Adrenal gland (tissue), 12 donors: ENCODE measurements around the gene ARVCF. TPM values are rescaled to one million over a fixed set of nuclear protein-coding genes. Genes with fewer than 3 reads are reported as not detected.

Source experiments
- DNase-seq, 7 donors: peaks; one replicate each; pipeline ENCODE4 v3.0.0-alpha.2; 2019 to 2020
- H3K27ac ChIP-seq, 5 donors: fragments of 200-600 bp; sonication (generic) in 4 of 5; 1 replicate in 3 of 5; 2 replicates in 2 of 5; pipeline versions ENCODE4 v1.5.1 to v1.8.0; 2016 to 2020; ENCODE audit warnings: mild to moderate bottlenecking in 1 of 5
- H3K27me3 ChIP-seq: fragments of 200-600 bp; 2 replicates; pipeline ENCODE4 v1.8.0; 2021
- H3K36me3 ChIP-seq, 2 donors: fragments of 200-600 bp; replicated peaks in 1 of 2; 1 replicate in 1 of 2; 2 replicates in 1 of 2; pipeline versions ENCODE4 v1.5.1 to v1.8.0; 2018 to 2022
- H3K4me1 ChIP-seq, 2 donors: fragments of 200-600 bp; replicated peaks in 1 of 2; 1 replicate in 1 of 2; 2 replicates in 1 of 2; pipeline versions ENCODE4 v1.5.1 to v1.8.0; 2018 to 2021
- H3K4me3 ChIP-seq, 4 donors: fragments of 200-600 bp; sonication (generic) in 3 of 4; one replicate each; pipeline ENCODE4 v1.5.1; 2016 to 2018
- H3K9me3 ChIP-seq, 3 donors: fragments of 200-600 bp; sonication (generic) in 1 of 3; replicated peaks in 1 of 3; 1 replicate in 2 of 3; 2 replicates in 1 of 3; pipeline versions ENCODE4 v1.5.1 to v1.8.0; 2016 to 2021
- CTCF ChIP-seq, 6 experiments: fragments of 450-650 bp in 4 of 6; fragments of 200-600 bp in 2 of 6; sonication (generic) in 1 of 6; IDR thresholded peaks; 1 replicate in 5 of 6; 2 replicates in 1 of 6; pipeline versions ENCODE4 v1.5.1 to v1.8.0; 2016 to 2021; ENCODE audit warnings: antibody characterized with exemption in 6 of 6, mild to moderate bottlenecking in 2 of 6, moderate library complexity in 1 of 6
- POLR2A ChIP-seq, 2 donors: fragments of 450-650 bp; IDR thresholded peaks; one replicate each; pipeline ENCODE4 v1.6.1; 2017; ENCODE audit warnings: antibody characterized with exemption in 2 of 2, mild to moderate bottlenecking in 2 of 2, moderate library complexity in 1 of 2
- WGBS, 4 donors: extraction: QIAGEN DNeasy Blood & Tissue Kit in 2 of 4; methylation state at CpG; one replicate each; pipeline versions ENCODE4 v1.1.5 to v1.1.7; 2013 to 2017; 5-methylcytosine and 5-hydroxymethylcytosine counted together
- intact Hi-C, 2 donors: fragments of 100-400 bp; cut with DNase I; formaldehyde crosslinking; loops; one replicate each; pipeline versions ENCODE4 v1.14.1 to v1.15.0; 2022 to 2023
- polyA plus RNA-seq, 3 donors: library from polyadenylated mRNA; stranded (reverse); fragments of 200-250 nt in 2 of 3; fragments of 350-450 nt in 1 of 3; fragmentation: Illumina TruSeq in 1 of 3; extraction: RNeasy Lipid Tissue Mini Kit (QIAGEN cat#74804) in 1 of 3; gene quantifications; one replicate each; pipeline ENCODE4 v1.2.3, GENCODE V29; 2013 to 2014
- total RNA-seq, 9 donors: library from RNA; depleted of rRNA in 4 of 9; stranded (reverse); fragments of >200 nt in 4 of 9; fragments of 120-200 nt in 1 of 9; fragmentation: NEBNext Ultra II Directional in 1 of 9; extraction: Animal tissue kit (Norgen Biotek cat#: 25700) in 1 of 9; gene quantifications; one replicate each; pipeline versions ENCODE4 v1.1.0 to v1.2.4, GENCODE V29; 2013 to 2023
- donor health status: healthy with polysubstance abuse.
- donor health status: Bipolar disorder and iron deficiency.
- donor health status: DM: yes; HTN: yes; CAD: no.
- donor health status: DM: no; HTN: no; CAD: no.
- donor health status: DM: no; HTN: no; CAD: no.
- donor health status: DM: yes; HTN: yes; CAD: no.

Gene ARVCF
- total and polyA plus RNA-seq, 12 donors: 1.2 to 74.8 (median 18.6) TPM

- intact Hi-C loops: loop anchor here (5.0 to 10.0 kb wide), 4 partner anchors 47 to 162 kb away; partner anchors contain the start of genes ARVCF (in 1 of the 2), DGCR8 (in 1 of the 2) and ZDHHC8 (in 1 of the 2)
- peaks cover 15 to 30% of the 10 kb centered on the region in 2 donors for H3K4me1 ChIP-seq
- WGBS, 4 donors: 28 to 52% (median 43%) methylated on average over 6 to 9 of the region's 9 CpGs
These were observed 46.6 kb downstream of the ARVCF start for GRCh38 chr22:19970031-19970478.

DNA sequence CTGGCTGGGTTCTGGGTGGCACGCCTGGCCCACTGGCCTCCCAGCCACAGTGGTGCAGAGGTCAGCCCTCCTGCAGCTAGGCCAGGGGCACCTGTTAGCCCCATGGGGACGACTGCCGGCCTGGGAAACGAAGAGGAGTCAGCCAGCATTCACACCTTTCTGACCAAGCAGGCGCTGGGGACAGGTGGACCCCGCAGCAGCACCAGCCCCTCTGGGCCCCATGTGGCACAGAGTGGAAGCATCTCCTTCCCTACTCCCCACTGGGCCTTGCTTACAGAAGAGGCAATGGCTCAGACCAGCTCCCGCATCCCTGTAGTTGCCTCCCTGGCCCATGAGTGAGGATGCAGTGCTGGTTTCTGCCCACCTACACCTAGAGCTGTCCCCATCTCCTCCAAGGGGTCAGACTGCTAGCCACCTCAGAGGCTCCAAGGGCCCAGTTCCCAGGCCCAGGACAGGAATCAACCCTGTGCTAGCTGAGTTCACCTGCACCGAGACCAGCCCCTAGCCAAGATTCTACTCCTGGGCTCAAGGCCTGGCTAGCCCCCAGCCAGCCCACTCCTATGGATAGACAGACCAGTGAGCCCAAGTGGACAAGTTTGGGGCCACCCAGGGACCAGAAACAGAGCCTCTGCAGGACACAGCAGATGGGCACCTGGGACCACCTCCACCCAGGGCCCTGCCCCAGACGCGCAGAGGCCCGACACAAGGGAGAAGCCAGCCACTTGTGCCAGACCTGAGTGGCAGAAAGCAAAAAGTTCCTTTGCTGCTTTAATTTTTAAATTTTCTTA lies 47.3 kb downstream of the ARVCF start:
- intact Hi-C loops: no loop called here
- no peak for TF ChIP-seq CTCF (IDR thresholded peaks at IDR 0.05)
- WGBS, 4 donors: 60 to 75% (median 65%) methylated on average over 5 to 11 of the region's 11 CpGs
- peak overlapping the region; percentile 15 to 84 (median 67) for H3K27ac ChIP-seq
- H3K36me3 ChIP-seq: peaks cover 0 to 37% of the 10 kb centered on the region in 2 donors
- no peaks in the 10 kb centered on the region for H3K27me3 ChIP-seq
- no peaks in the 10 kb centered on the region for H3K9me3 ChIP-seq
- H3K4me1 ChIP-seq: peaks cover 15 to 30% of the 10 kb centered on the region in 2 donors
- H3K4me3 ChIP-seq: no peak overlapping the region
- no peak for DNase-seq

More at GRCh38 chr22:19970031-19970478, 46.6 kb downstream of the ARVCF start:
- TF ChIP-seq POLR2A (IDR thresholded peaks at IDR 0.05): peak in 1 of 2 donors; percentile 44
- TF ChIP-seq CTCF (IDR thresholded peaks at IDR 0.05): no peak
- Histone ChIP-seq H3K36me3 (peaks cover 0 to 30% of the 10 kb centered on the region in 2 donors), H3K4me3 (no peak overlapping the region), H3K27me3 (no peaks in the 10 kb centered on the region), H3K9me3 (no peaks in the 10 kb centered on the region), H3K27ac (peak overlapping the region in 4 of 5 donors; percentile 67 to 84 (median 76))
- DNase-seq: peak in 6 of 7 donors; percentile 52 to 84 (median 76)

DNA sequence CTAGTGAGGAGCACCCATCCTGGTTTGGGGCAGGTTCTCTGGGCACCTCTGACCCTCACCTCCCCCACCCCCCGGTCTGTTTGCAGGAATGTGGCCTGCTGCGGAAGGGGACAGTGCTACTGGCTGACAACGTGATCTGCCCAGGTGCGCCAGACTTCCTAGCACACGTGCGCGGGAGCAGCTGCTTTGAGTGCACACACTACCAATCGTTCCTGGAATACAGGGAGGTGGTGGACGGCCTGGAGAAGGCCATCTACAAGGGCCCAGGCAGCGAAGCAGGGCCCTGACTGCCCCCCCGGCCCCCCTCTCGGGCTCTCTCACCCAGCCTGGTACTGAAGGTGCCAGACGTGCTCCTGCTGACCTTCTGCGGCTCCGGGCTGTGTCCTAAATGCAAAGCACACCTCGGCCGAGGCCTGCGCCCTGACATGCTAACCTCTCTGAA lies 48.2 kb downstream of the ARVCF start:
- no peak for DNase-seq
- Histone ChIP-seq H3K36me3 (peaks cover 0 to 46% of the 10 kb centered on the region in 2 donors), H3K4me1 (peaks cover 15 to 30% of the 10 kb centered on the region in 2 donors), H3K9me3 (no peaks in the 10 kb centered on the region), H3K4me3 (no peak overlapping the region), H3K27ac (peak overlapping the region in 2 of 5 donors; percentile 16 to 67), H3K27me3 (no peaks in the 10 kb centered on the region)
- WGBS, 4 donors: 48 to 76% (median 72%) methylated on average over 6 to 18 of the region's 18 CpGs
- TF ChIP-seq POLR2A (IDR thresholded peaks at IDR 0.05) (no peak), CTCF (IDR thresholded peaks at IDR 0.05) (no peak)
- intact Hi-C loops: no loop called here

- no peak overlapping the region for H3K4me3 ChIP-seq
- TF ChIP-seq POLR2A (IDR thresholded peaks at IDR 0.05): no peak
- whole genome bisulfite sequencing, 4 donors: 78 to 94% (median 85%) methylated on average over 3 to 7 of the region's 7 CpGs
These were observed 48.7 kb downstream of the ARVCF start for GRCh38 chr22:19967850-19968449.

More at GRCh38 chr22:19967850-19968449, 48.7 kb downstream of the ARVCF start:
- intact Hi-C loops: no loop called here
- DNase-seq: no peak
- Histone ChIP-seq H3K4me1 (peaks cover 15 to 31% of the 10 kb centered on the region in 2 donors), H3K9me3 (no peaks in the 10 kb centered on the region), H3K36me3 (peaks cover 0 to 48% of the 10 kb centered on the region in 2 donors), H3K27me3 (no peaks in the 10 kb centered on the region), H3K27ac (peak overlapping the region in 1 of 5 donors; percentile 61)
